ENCODE results near the gene GPR63. TPM values are rescaled to one million over a fixed set of nuclear protein-coding genes. Genes with fewer than 3 reads are reported as not detected.

The GPR63 gene
- total and polyA plus RNA-seq, 9 of the 15 experiments (the other 6 are each of a cell fraction or from before 2014, with no cell fraction given): 1.6 to 5.1 (median 3.7) TPM

- TF ChIP-seq PKNOX1 (IDR thresholded peaks at IDR 0.05) (no peak), SAP30 (IDR thresholded peaks at IDR 0.05; ENCODE audit: borderline replicate concordance, insufficient read depth, low read depth, low read length, poor library complexity, severe bottlenecking) (no peak)
Measured at GRCh38 chr6:96856856-96857255, 19.6 kb upstream of the GPR63 start (continued).

- H3K79me2 ChIP-seq (ENCODE audit: control insufficient read depth, insufficient read depth, low read length): no peaks in the 10 kb centered on the region
- no peak overlapping the region for H3K4me2 ChIP-seq (ENCODE audit: insufficient read depth, low read length)
- no TSS peak for BruUV-seq (replicated peaks)
- H2AFZ ChIP-seq (ENCODE audit: low read depth, low read length): no peak overlapping the region
- H3K36me3 ChIP-seq (ENCODE audit: control insufficient read depth, insufficient read depth, low read length): no peaks in the 10 kb centered on the region
- ATAC-seq (peak; percentile 47; the same call in 2 of the 3 replicates), FAIRE-seq (no peak), DNase-seq (ENCODE audit: extremely low read depth in 1 of 4, low spot score in 3 of 4) (no peak)
- ChIA-PET CTCF (ENCODE audit: low intra/inter-chr PET ratio) (no interaction called here), POLR2A (interaction anchor here (0.9 kb wide), 1 partner anchor 17 kb away, joined by 4 read pairs; no protein-coding TSS in a partner anchor)
- no peaks in the 10 kb centered on the region for H4K20me1 ChIP-seq (replicated peaks; ENCODE audit: control insufficient read depth, insufficient read depth, low read length)
- 9% methylated on average over 2 of the region's 2 CpGs for WGBS (ENCODE audit: insufficient coverage, low coverage, missing lambda C conversion rate)
- H3K27me3 ChIP-seq (ENCODE audit: control insufficient read depth in 2 of 2, insufficient read depth in 2 of 2, low read length in 2 of 2): 0 out of 5 replicates have a peak, but pooled peaks cover 0 to 2% of the 10 kb centered on the region in 2 experiments
- no peaks in the 10 kb centered on the region for H3K9me1 ChIP-seq (ENCODE audit: control insufficient read depth, insufficient read depth, low read length)
- in situ Hi-C loops (cut with MboI): no loop called here
- intact Hi-C loops (cut with micrococcal nuclease): no loop called here
- H3K4me3 ChIP-seq: no peak overlapping the region
- H3K9me3 ChIP-seq (replicated peaks; ENCODE audit: control insufficient read depth, insufficient read depth, low read depth, low read length): no peaks in the 10 kb centered on the region
- no peak for TF ChIP-seq ZNF316 (IDR thresholded peaks at IDR 0.05)
- 0 out of 2 replicates have a peak, but pooled peaks have one; percentile 20 for TF ChIP-seq ATF3 (IDR thresholded peaks at IDR 0.05)
- TF ChIP-seq ATF3 (CRISPR knock-in tag; conservative IDR thresholded peaks at IDR 0.05): no peak
- TF ChIP-seq ZNF740 (CRISPR knock-in tag; IDR thresholded peaks at IDR 0.05): no peak
- no peak for TF ChIP-seq ZNF740 (tag; IDR thresholded peaks at IDR 0.05)
- no peak for TF ChIP-seq CEBPG (CRISPR knock-in tag; IDR thresholded peaks at IDR 0.05)
- peak; percentile 22 to 56; a peak in 2 of 4 replicates for TF ChIP-seq CEBPG (tag; conservative IDR thresholded peaks at IDR 0.05 in 1 of 2, IDR thresholded peaks at IDR 0.05 in 1 of 2)
- no peak for TF ChIP-seq MCM5 (IDR thresholded peaks at IDR 0.05; ENCODE audit: low read depth)
- no peak for TF ChIP-seq HNRNPK (IDR thresholded peaks at IDR 0.05; ENCODE audit: low read depth, low read length, poor library complexity, severe bottlenecking)
- no peak for TF ChIP-seq ARNT (IDR thresholded peaks at IDR 0.05)
- no peak for TF ChIP-seq DPF2 (IDR thresholded peaks at IDR 0.05)
- no peak for TF ChIP-seq FOXO4 (CRISPR knock-in tag; IDR thresholded peaks at IDR 0.05)
- TF ChIP-seq SAP30 (IDR thresholded peaks at IDR 0.05; ENCODE audit: borderline replicate concordance, insufficient read depth, low read depth, low read length, poor library complexity, severe bottlenecking): no peak
- no peak overlapping the region for H3K27ac ChIP-seq (ENCODE audit: extremely low read depth, low read depth, low read length)
- H3K9ac ChIP-seq (ENCODE audit: insufficient read depth in 1 of 2, low read depth in 2 of 2, low read length in 2 of 2): no peak overlapping the region
- H3K4me1 ChIP-seq (replicated peaks in 1 of 2; ENCODE audit: control insufficient read depth in 2 of 2, insufficient read depth in 2 of 2, low read length in 2 of 2): peaks cover 0 to 3% of the 10 kb centered on the region in 2 experiments; a peak in 1 of 5 replicates
Measured at GRCh38 chr6:96853083-96853482, 15.8 kb upstream of the GPR63 start.

All from K562 (cell line).